H9 (cell line): ENCODE measurements around the gene APBA2. TPM values are rescaled to one million over a fixed set of nuclear protein-coding genes. Genes with fewer than 3 reads are reported as not detected.

ENCODE experiments used
- DNase-seq: peaks from one replicate; pipeline ENCODE4 v3.0.0-alpha.2; 2017
- H2AFZ ChIP-seq: one replicate; pipeline ENCODE4 v1.6.1; 2013; ENCODE audit warnings: mild to moderate bottlenecking, low read length, control low read depth, moderate library complexity
- H2AK5ac ChIP-seq: 2 replicates; pipeline ENCODE4 v1.6.1; 2013; ENCODE audit warnings: low read length, control low read depth, mixed read lengths; ENCODE audit not compliant: insufficient read length
- H2BK120ac ChIP-seq: one replicate; pipeline ENCODE4 v1.6.1; 2013; ENCODE audit warnings: low read depth, mild to moderate bottlenecking, low read length, control low read depth, inconsistent platforms; ENCODE audit not compliant: poor library complexity, severe bottlenecking
- H2BK12ac ChIP-seq: 2 replicates; pipeline ENCODE4 v1.6.1; 2013; ENCODE audit warnings: low read length, control low read depth, mixed read lengths, low read depth; ENCODE audit not compliant: insufficient read length
- H2BK15ac ChIP-seq: 2 replicates; pipeline ENCODE4 v1.6.1; 2013; ENCODE audit warnings: low read depth, low read length, control low read depth
- H2BK20ac ChIP-seq: one replicate; pipeline ENCODE4 v1.6.1; 2013; ENCODE audit warnings: low read depth, mild to moderate bottlenecking, low read length, control low read depth, inconsistent platforms; ENCODE audit not compliant: poor library complexity, severe bottlenecking
- H2BK5ac ChIP-seq: 2 replicates; pipeline ENCODE4 v1.6.1; 2013; ENCODE audit warnings: low read length, control low read depth, mixed read lengths; ENCODE audit not compliant: insufficient read length
- H3K14ac ChIP-seq: 2 replicates; pipeline ENCODE4 v1.6.1; 2013; ENCODE audit warnings: low read length, control low read depth; ENCODE audit not compliant: insufficient read depth
- H3K18ac ChIP-seq: 2 replicates; pipeline ENCODE4 v1.6.1; 2013; ENCODE audit warnings: low read depth, mild to moderate bottlenecking, mixed read lengths, low read length, control low read depth; ENCODE audit not compliant: insufficient read length
- H3K23ac ChIP-seq: 2 replicates; pipeline ENCODE4 v1.6.1; 2013; ENCODE audit warnings: low read length, control low read depth, mixed read lengths, low read depth; ENCODE audit not compliant: insufficient read length
- H3K23me2 ChIP-seq: 2 replicates; pipeline ENCODE4 v1.6.1; 2013; ENCODE audit warnings: low read depth, mild to moderate bottlenecking, mixed read lengths, low read length, control low read depth; ENCODE audit not compliant: insufficient read length, poor library complexity, severe bottlenecking
- H3K27ac ChIP-seq: 2 replicates; pipeline ENCODE4 v1.5.1; 2013; ENCODE audit warnings: low read length, control low read depth, mixed read lengths, low read depth; ENCODE audit not compliant: insufficient read length
- H3K27me3 ChIP-seq: 2 replicates; pipeline ENCODE4 v1.6.1; 2013; ENCODE audit warnings: low read length, control low read depth, inconsistent platforms; ENCODE audit not compliant: insufficient read depth
- H3K4ac ChIP-seq: 2 replicates; pipeline ENCODE4 v1.6.1; 2013; ENCODE audit warnings: low read depth, mild to moderate bottlenecking, control low read depth, inconsistent platforms, low read length, moderate library complexity
- H3K4me1 ChIP-seq: 2 replicates; pipeline ENCODE4 v1.6.1; 2013; ENCODE audit warnings: low read length, control low read depth, inconsistent platforms; ENCODE audit not compliant: insufficient read depth
- H3K4me2 ChIP-seq: 2 replicates; pipeline ENCODE4 v1.6.1; 2013; ENCODE audit warnings: low read length, control low read depth, mixed read lengths; ENCODE audit not compliant: insufficient read length, insufficient read depth
- H3K56ac ChIP-seq: 2 replicates; pipeline ENCODE4 v1.6.1; 2013; ENCODE audit warnings: low read depth, mild to moderate bottlenecking, mixed read lengths, low read length, control low read depth; ENCODE audit not compliant: insufficient read length
- H3K79me1 ChIP-seq: 2 replicates; pipeline ENCODE4 v1.6.1; 2013; ENCODE audit warnings: low read depth, mild to moderate bottlenecking, moderate library complexity, low read length, control low read depth, inconsistent platforms; ENCODE audit not compliant: insufficient read depth, poor library complexity, severe bottlenecking
- H3K79me2 ChIP-seq: 2 replicates; pipeline ENCODE4 v1.6.1; 2013; ENCODE audit warnings: low read length, control low read depth, inconsistent platforms; ENCODE audit not compliant: insufficient read depth
- H3K9ac ChIP-seq: 2 replicates; pipeline ENCODE4 v1.6.1; 2013; ENCODE audit warnings: low read length, control low read depth, mixed read lengths; ENCODE audit not compliant: insufficient read length; ENCODE audit errors: extremely low read depth
- H3K9me3 ChIP-seq: one replicate; pipeline ENCODE4 v1.6.1; 2013; ENCODE audit warnings: low read depth, low read length, inconsistent platforms; ENCODE audit not compliant: control insufficient read depth
- H3T11ph ChIP-seq: one replicate; pipeline ENCODE4 v1.6.1; 2013; ENCODE audit warnings: mild to moderate bottlenecking, low read length, control low read depth, inconsistent platforms
- H4K20me1 ChIP-seq: one replicate; pipeline ENCODE4 v1.6.1; 2013; ENCODE audit not compliant: control insufficient read depth, insufficient read length, insufficient read depth
- H4K5ac ChIP-seq: 2 replicates; pipeline ENCODE4 v1.6.1; 2013; ENCODE audit warnings: low read depth, mild to moderate bottlenecking, mixed read lengths, low read length, control low read depth; ENCODE audit not compliant: insufficient read length
- H4K8ac ChIP-seq: replicated peaks from 2 replicates; pipeline ENCODE4 v1.6.1; 2013; ENCODE audit warnings: low read length, control low read depth, mixed read lengths, low read depth; ENCODE audit not compliant: insufficient read length
- H4K91ac ChIP-seq: 2 replicates; pipeline ENCODE4 v1.6.1; 2013; ENCODE audit warnings: low read depth, mild to moderate bottlenecking, moderate library complexity, mixed read lengths, low read length, control low read depth; ENCODE audit not compliant: insufficient read length
- H3K27ac Mint-ChIP-seq, 3 experiments: 2 replicates in 2 of 3; 3 replicates in 1 of 3; pipeline ENCODE4 v1.8.0; 2020 to 2021; ENCODE audit warnings: mixed read lengths in 3 of 3, mild to moderate bottlenecking in 1 of 3, moderate library complexity in 1 of 3
- H3K27me3 Mint-ChIP-seq: 2 replicates; pipeline ENCODE4 v1.8.0; 2021; ENCODE audit warnings: low read depth, mild to moderate bottlenecking, moderate library complexity, mixed read lengths
- H3K36me3 Mint-ChIP-seq, 3 experiments: 2 replicates in 2 of 3; 3 replicates in 1 of 3; pipeline ENCODE4 v1.8.0; 2020 to 2021; ENCODE audit warnings: low read depth in 3 of 3, mixed read lengths in 3 of 3; ENCODE audit not compliant: insufficient read depth in 1 of 3
- H3K4me1 Mint-ChIP-seq, 2 experiments: 2 replicates each; pipeline ENCODE4 v1.8.0; 2020; ENCODE audit warnings: mixed read lengths in 2 of 2
- H3K4me3 Mint-ChIP-seq, 2 experiments: 2 replicates in 1 of 2; 3 replicates in 1 of 2; pipeline ENCODE4 v1.8.0; 2020 to 2021; ENCODE audit warnings: mild to moderate bottlenecking in 2 of 2, mixed read lengths in 2 of 2, moderate library complexity in 1 of 2
- H3K9me3 Mint-ChIP-seq, 2 experiments: 2 replicates in 1 of 2; 3 replicates in 1 of 2; pipeline ENCODE4 v1.8.0; 2020; ENCODE audit warnings: mild to moderate bottlenecking in 2 of 2, mixed read lengths in 2 of 2, moderate library complexity in 1 of 2
- CTCF ChIP-seq: fragments of 200-600 bp; sonication (generic); conservative IDR thresholded peaks from 3 replicates; pipeline ENCODE4 v1.8.0; 2021; ENCODE audit warnings: antibody characterized with exemption, mild to moderate bottlenecking
- WGBS: extraction: QIAGEN DNeasy Blood & Tissue Kit; methylation state at CpG from one replicate; pipeline ENCODE4 v1.1.7; 2013; ENCODE audit warnings: missing lambda C conversion rate, low lambda C conversion rate, mixed read lengths; ENCODE audit not compliant: insufficient read length; ENCODE audit errors: extremely low coverage; 5-methylcytosine and 5-hydroxymethylcytosine counted together
- total RNA-seq: library from RNA; stranded (reverse); gene quantifications from 2 replicates; pipeline ENCODE4 v1.2.1, GENCODE V29; 2021

Gene APBA2
- total RNA-seq, 1 experiment from 2014 or later, result 14.3 TPM

- Histone ChIP-seq H3K27ac (no peak overlapping the region), H2AFZ (no peak overlapping the region), H3T11ph (no peak overlapping the region), H2AK5ac (no peak overlapping the region), H3K23me2 (no peaks in the 10 kb centered on the region), H2BK20ac (no peak overlapping the region), H3K4ac (no peak overlapping the region), H3K4me2 (no peak overlapping the region), H3K9me3 (no peaks in the 10 kb centered on the region), H3K14ac (no peak overlapping the region), H3K9ac (no peak overlapping the region), H3K79me2 (no peaks in the 10 kb centered on the region), H3K4me1 (peaks cover 6% of the 10 kb centered on the region), H3K23ac (no peak overlapping the region), H4K5ac (no peak overlapping the region), H4K8ac (no peak overlapping the region), H3K27me3 (no peaks in the 10 kb centered on the region), H3K56ac (no peak overlapping the region), H3K18ac (no peak overlapping the region), H2BK15ac (no peak overlapping the region), H2BK5ac (no peak overlapping the region), H4K20me1 (no peaks in the 10 kb centered on the region), H2BK12ac (no peak overlapping the region), H2BK120ac (no peak overlapping the region), H4K91ac (no peak overlapping the region), H3K79me1 (no peaks in the 10 kb centered on the region)
- TF ChIP-seq CTCF, result no peak
- no peak overlapping the region for H3K4me3 Mint-ChIP-seq
- peaks cover 20 to 47% of the 10 kb centered on the region in 2 experiments for H3K4me1 Mint-ChIP-seq
- peaks cover 0 to 7% (median 0%) of the 10 kb centered on the region in 3 experiments; a peak in 3 of 7 replicates for H3K36me3 Mint-ChIP-seq
- H3K27ac Mint-ChIP-seq, result peak overlapping the region; percentile 25 to 86 (median 85); a peak in 4 of 7 replicates
- H3K27me3 Mint-ChIP-seq, result no peaks in the 10 kb centered on the region; the same call in 1 of the 2 replicates
- WGBS, result no CpG with 5 or more reads among the region's 8 CpGs
- no peak for DNase-seq
- peaks cover 0 to 5% of the 10 kb centered on the region in 2 experiments; a peak in 1 of 5 replicates for H3K9me3 Mint-ChIP-seq
These were observed 154.6 kb downstream of the APBA2 start for GRCh38 chr15:29040370-29040751.
